HepG2 (cell line): ENCODE measurements around the gene TNKS1BP1.

Source experiments
- ESRRA ChIP-seq: sonication (generic); formaldehyde crosslinking; IDR thresholded peaks from 2 replicates; pipeline ENCODE4 v1.5.1; 2020; ENCODE audit warnings: mild to moderate bottlenecking, low read depth, missing genetic modification reagents
- MAFF ChIP-seq: IDR thresholded peaks from 2 replicates; pipeline ENCODE4 v1.6.1; 2011; ENCODE audit warnings: low read depth, low read length, improper control_type of control experiment
- SIN3A ChIP-seq: IDR thresholded peaks from 2 replicates; pipeline ENCODE4 v1.6.1; 2011; ENCODE audit warnings: low read depth, mild to moderate bottlenecking, control low read depth, low read length, borderline replicate concordance
- TAF1 ChIP-seq: sonication (generic); formaldehyde crosslinking; IDR thresholded peaks from 2 replicates; pipeline ENCODE4 v1.4.0; 2020; ENCODE audit warnings: missing genetic modification reagents
- TARDBP ChIP-seq: sonication (generic); formaldehyde crosslinking; IDR thresholded peaks from 2 replicates; pipeline ENCODE4 v1.8.0; 2022; ENCODE audit warnings: mild to moderate bottlenecking, missing genetic modification reagents
- TF ChIP-seq, protein P1 (sequence below), 2 experiments: IDR thresholded peaks; 2 replicates each; pipeline ENCODE4 v1.6.1; 2011 to 2012; ENCODE audit warnings: low read length in 2 of 2, borderline replicate concordance in 1 of 2, low read depth in 1 of 2, mild to moderate bottlenecking in 1 of 2, moderate library complexity in 1 of 2

GRCh38 chr11:57359396-57359795, 34.6 kb upstream of the TNKS1BP1 start:
- TF ChIP-seq ESRRA (CRISPR knock-in tag) (no peak), MAFF (no peak), TAF1 (CRISPR knock-in tag) (no peak), TARDBP (CRISPR knock-in tag) (no peak), SIN3A (no peak)
- TF ChIP-seq, protein P1, sequence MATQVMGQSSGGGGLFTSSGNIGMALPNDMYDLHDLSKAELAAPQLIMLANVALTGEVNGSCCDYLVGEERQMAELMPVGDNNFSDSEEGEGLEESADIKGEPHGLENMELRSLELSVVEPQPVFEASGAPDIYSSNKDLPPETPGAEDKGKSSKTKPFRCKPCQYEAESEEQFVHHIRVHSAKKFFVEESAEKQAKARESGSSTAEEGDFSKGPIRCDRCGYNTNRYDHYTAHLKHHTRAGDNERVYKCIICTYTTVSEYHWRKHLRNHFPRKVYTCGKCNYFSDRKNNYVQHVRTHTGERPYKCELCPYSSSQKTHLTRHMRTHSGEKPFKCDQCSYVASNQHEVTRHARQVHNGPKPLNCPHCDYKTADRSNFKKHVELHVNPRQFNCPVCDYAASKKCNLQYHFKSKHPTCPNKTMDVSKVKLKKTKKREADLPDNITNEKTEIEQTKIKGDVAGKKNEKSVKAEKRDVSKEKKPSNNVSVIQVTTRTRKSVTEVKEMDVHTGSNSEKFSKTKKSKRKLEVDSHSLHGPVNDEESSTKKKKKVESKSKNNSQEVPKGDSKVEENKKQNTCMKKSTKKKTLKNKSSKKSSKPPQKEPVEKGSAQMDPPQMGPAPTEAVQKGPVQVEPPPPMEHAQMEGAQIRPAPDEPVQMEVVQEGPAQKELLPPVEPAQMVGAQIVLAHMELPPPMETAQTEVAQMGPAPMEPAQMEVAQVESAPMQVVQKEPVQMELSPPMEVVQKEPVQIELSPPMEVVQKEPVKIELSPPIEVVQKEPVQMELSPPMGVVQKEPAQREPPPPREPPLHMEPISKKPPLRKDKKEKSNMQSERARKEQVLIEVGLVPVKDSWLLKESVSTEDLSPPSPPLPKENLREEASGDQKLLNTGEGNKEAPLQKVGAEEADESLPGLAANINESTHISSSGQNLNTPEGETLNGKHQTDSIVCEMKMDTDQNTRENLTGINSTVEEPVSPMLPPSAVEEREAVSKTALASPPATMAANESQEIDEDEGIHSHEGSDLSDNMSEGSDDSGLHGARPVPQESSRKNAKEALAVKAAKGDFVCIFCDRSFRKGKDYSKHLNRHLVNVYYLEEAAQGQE (IDR thresholded peaks at IDR 0.05; ENCODE audit: borderline replicate concordance in 1 of 2, low read depth in 1 of 2, low read length in 2 of 2) = no peak
